CD4-positive, alpha-beta T cell treated with Interleukin-17A for 4 hours (primary cell): ENCODE results near the gene FLII.

Experiments used
- DNase-seq: peaks from one replicate; pipeline ENCODE4 v3.0.0-alpha.2; 2020; ENCODE audit warnings: mixed read lengths

The FLII gene

DNA sequence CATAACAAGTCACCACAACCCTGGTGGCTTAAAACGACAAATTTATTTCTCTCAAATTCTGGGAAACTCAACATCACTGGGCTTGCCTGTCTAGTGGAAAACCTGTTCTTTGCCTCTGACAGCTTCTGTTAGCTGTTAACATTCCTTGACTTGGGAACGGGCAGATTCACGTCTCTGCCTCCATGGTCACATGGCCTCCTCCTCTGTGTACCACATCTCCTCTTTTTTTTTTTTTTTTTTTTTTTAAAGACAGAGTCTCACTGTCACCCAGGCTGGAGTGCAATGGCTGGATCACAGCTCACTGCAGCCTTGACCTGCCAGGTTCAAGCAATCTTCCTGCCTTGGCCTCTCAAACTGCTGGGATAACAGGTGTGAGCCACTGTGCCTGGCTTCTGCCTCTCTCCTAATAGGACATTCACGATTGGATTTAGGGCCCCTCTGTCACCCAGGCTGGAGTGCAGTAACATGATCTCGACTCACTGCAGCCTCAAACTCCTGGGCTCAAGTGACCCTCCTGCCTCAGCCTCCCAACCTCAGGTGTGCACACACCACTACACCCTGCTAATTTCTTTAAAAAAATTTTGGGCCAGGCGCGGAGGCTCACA lies 44.8 kb downstream of the FLII start:
- DNase-seq = no peak

GRCh38 chr17:18208092-18208491 lies 50.4 kb downstream of the FLII start:
- DNase-seq = no peak

GRCh38 chr17:18206962-18207361 lies 51.6 kb downstream of the FLII start:
- DNase-seq = no peak

DNA sequence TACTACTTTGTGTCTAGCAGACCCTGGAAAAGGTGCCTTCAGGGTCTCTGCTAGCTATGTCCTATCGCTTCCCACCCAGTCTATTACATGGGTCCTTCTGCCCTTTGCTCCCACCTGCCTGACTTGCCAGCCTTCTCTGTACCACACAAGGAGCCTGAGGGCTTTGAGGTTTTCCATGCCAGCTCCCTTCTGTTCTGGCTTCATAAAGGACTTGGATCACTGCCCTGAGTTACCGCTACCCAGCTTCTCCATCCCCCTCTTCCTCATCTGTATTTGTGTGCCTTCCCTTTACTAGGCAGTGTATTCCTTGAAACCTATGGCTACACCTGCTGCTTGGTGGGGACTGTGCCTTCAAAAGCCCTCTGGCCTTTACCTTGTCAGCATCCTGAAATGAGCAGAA lies 52.7 kb downstream of the FLII start:
- DNase-seq = no peak

- no peak for DNase-seq
Observed at GRCh38 chr17:18203308-18203707, 55.2 kb downstream of the FLII start.

- DNase-seq = no peak
Observed at GRCh38 chr17:18201108-18201507, 57.4 kb downstream of the FLII start.

GRCh38 chr17:18198530-18198929 lies 60.0 kb downstream of the FLII start:
- no peak for DNase-seq

DNA sequence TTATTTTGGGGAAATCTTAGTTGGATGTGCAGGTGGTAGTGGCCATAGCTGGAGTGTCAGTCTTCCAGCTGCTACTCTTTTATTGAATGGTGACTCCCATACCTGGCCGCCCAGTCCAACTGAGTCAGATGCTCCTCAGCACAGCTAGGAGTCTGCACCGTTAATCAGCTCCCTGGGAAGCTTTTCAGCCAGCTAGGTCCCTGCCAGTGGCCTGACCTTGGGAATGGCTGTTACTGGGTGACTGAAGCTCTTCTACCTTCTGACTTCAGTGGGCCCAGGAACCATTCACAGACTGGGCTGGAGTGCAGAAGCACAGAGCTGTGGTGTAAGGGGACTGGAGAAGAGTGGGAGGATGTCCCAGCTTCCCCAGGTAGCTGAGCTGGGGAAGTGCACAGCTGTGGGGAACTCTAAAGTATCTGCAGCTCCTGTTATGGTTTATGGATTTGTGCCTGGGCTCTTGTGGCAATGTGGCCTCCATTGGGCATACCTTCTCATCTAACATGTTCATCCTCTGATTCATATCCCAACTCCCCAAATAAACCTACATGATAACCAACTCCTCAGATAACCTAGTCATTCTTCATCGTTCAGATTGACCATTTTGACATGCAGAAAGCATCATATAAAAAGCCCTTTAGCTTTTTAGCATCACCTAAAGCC lies 60.9 kb downstream of the FLII start:
- DNase-seq = no peak

- DNase-seq = no peak
Observed at GRCh38 chr17:18195246-18195645, 63.3 kb downstream of the FLII start.
